ENCODE results near the gene ERC2. TPM values are rescaled to one million over a fixed set of nuclear protein-coding genes. Genes with fewer than 3 reads are reported as not detected.

Gene ERC2
- total and polyA plus RNA-seq, 2 donors (not counting 1 experiment from before 2014, with no cell fraction given), result 0.14 to 0.17 TPM

- DNase-seq (ENCODE audit: low read depth in 2 of 2), result no peak
- H3K27ac ChIP-seq (ENCODE audit: insufficient read depth, low read length), result no peak overlapping the region
- H4K20me1 ChIP-seq (ENCODE audit: control insufficient read depth, extremely low read depth, insufficient read depth, low read length), result no peaks in the 10 kb centered on the region
- H2AFZ ChIP-seq (ENCODE audit: low read length), result no peak overlapping the region
- no peaks in the 10 kb centered on the region for H3K36me3 ChIP-seq (ENCODE audit: control insufficient read depth, insufficient read depth, low read length)
- H3K9ac ChIP-seq (ENCODE audit: insufficient read depth, low read length), result no peak overlapping the region
- H3K79me2 ChIP-seq (ENCODE audit: control insufficient read depth, insufficient read depth, low read length), result no peaks in the 10 kb centered on the region
- H3K27me3 ChIP-seq (ENCODE audit: control insufficient read depth, insufficient read depth, low read length), result no peaks in the 10 kb centered on the region
- H3K9me3 ChIP-seq (ENCODE audit: control insufficient read depth, insufficient read depth, low read depth, low read length), result no peaks in the 10 kb centered on the region
- TF ChIP-seq, protein P1, sequence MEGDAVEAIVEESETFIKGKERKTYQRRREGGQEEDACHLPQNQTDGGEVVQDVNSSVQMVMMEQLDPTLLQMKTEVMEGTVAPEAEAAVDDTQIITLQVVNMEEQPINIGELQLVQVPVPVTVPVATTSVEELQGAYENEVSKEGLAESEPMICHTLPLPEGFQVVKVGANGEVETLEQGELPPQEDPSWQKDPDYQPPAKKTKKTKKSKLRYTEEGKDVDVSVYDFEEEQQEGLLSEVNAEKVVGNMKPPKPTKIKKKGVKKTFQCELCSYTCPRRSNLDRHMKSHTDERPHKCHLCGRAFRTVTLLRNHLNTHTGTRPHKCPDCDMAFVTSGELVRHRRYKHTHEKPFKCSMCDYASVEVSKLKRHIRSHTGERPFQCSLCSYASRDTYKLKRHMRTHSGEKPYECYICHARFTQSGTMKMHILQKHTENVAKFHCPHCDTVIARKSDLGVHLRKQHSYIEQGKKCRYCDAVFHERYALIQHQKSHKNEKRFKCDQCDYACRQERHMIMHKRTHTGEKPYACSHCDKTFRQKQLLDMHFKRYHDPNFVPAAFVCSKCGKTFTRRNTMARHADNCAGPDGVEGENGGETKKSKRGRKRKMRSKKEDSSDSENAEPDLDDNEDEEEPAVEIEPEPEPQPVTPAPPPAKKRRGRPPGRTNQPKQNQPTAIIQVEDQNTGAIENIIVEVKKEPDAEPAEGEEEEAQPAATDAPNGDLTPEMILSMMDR (conservative IDR thresholded peaks at IDR 0.05 in 1 of 2, IDR thresholded peaks at IDR 0.05 in 1 of 2; ENCODE audit: low read depth in 1 of 2, low read length in 2 of 2), result no peak
- TF ChIP-seq EZH2 (IDR thresholded peaks at IDR 0.05; ENCODE audit: low read length, missing control alignments), result no peak
- H3K4me3 ChIP-seq (replicated peaks in 1 of 4; ENCODE audit: control extremely low read depth in 1 of 4, insufficient read depth in 1 of 4, low read depth in 3 of 4, low read length in 4 of 4), result no peak overlapping the region
- H3K4me1 ChIP-seq (ENCODE audit: control insufficient read depth, extremely low read depth, insufficient read depth, low read length), result no peaks in the 10 kb centered on the region
- no peak overlapping the region for H3K4me2 ChIP-seq (ENCODE audit: extremely low read depth, insufficient read depth, low read length)
Observed at GRCh38 chr3:55804170-55805095, 663.8 kb downstream of the ERC2 start.

DNA sequence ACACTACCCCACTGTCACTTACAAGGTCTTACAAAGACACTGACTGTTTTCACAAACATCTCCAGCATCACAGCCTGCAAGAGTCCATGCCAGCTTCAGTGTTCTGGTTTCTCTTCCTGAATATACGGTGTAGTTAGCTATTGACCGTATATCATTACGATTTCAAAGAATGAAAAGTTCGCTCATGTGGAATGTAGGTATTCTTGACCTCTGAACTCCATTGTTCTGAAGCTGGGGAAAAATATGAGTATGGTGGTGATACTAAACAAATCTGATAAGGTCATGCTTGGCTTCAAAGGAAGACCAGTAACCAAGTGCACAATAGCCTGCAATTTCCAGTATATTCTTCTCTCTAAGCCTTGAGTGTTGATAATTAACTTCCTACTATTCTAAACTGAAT is 665.5 kb downstream of the ERC2 start:
- Histone ChIP-seq H3K36me3 (ENCODE audit: control insufficient read depth, insufficient read depth, low read length) (no peaks in the 10 kb centered on the region), H3K9me3 (ENCODE audit: control insufficient read depth, insufficient read depth, low read depth, low read length) (no peaks in the 10 kb centered on the region), H3K9ac (ENCODE audit: insufficient read depth, low read length) (no peak overlapping the region), H3K4me2 (ENCODE audit: extremely low read depth, insufficient read depth, low read length) (no peak overlapping the region), H3K27me3 (ENCODE audit: control insufficient read depth, insufficient read depth, low read length) (no peaks in the 10 kb centered on the region), H4K20me1 (ENCODE audit: control insufficient read depth, extremely low read depth, insufficient read depth, low read length) (no peaks in the 10 kb centered on the region), H3K4me3 (replicated peaks in 1 of 4; ENCODE audit: control extremely low read depth in 1 of 4, insufficient read depth in 1 of 4, low read depth in 3 of 4, low read length in 4 of 4) (no peak overlapping the region), H3K27ac (ENCODE audit: insufficient read depth, low read length) (no peak overlapping the region), H3K4me1 (ENCODE audit: control insufficient read depth, extremely low read depth, insufficient read depth, low read length) (no peaks in the 10 kb centered on the region), H3K79me2 (ENCODE audit: control insufficient read depth, insufficient read depth, low read length) (no peaks in the 10 kb centered on the region), H2AFZ (ENCODE audit: low read length) (no peak overlapping the region)
- no peak for DNase-seq (ENCODE audit: low read depth in 2 of 2)
- TF ChIP-seq EZH2 (IDR thresholded peaks at IDR 0.05; ENCODE audit: low read length, missing control alignments), result no peak
- TF ChIP-seq, protein P1 (conservative IDR thresholded peaks at IDR 0.05 in 1 of 2, IDR thresholded peaks at IDR 0.05 in 1 of 2; ENCODE audit: low read depth in 1 of 2, low read length in 2 of 2), result no peak

GRCh38 chr3:55801676-55802075 is 666.6 kb downstream of the ERC2 start:
- Histone ChIP-seq H3K4me2 (ENCODE audit: extremely low read depth, insufficient read depth, low read length) (no peak overlapping the region), H3K79me2 (ENCODE audit: control insufficient read depth, insufficient read depth, low read length) (no peaks in the 10 kb centered on the region), H3K9me3 (ENCODE audit: control insufficient read depth, insufficient read depth, low read depth, low read length) (no peaks in the 10 kb centered on the region), H3K27ac (ENCODE audit: insufficient read depth, low read length) (no peak overlapping the region), H3K27me3 (ENCODE audit: control insufficient read depth, insufficient read depth, low read length) (no peaks in the 10 kb centered on the region), H3K36me3 (ENCODE audit: control insufficient read depth, insufficient read depth, low read length) (no peaks in the 10 kb centered on the region), H3K4me1 (ENCODE audit: control insufficient read depth, extremely low read depth, insufficient read depth, low read length) (no peaks in the 10 kb centered on the region), H4K20me1 (ENCODE audit: control insufficient read depth, extremely low read depth, insufficient read depth, low read length) (no peaks in the 10 kb centered on the region), H3K4me3 (replicated peaks in 1 of 4; ENCODE audit: control extremely low read depth in 1 of 4, insufficient read depth in 1 of 4, low read depth in 3 of 4, low read length in 4 of 4) (no peak overlapping the region), H2AFZ (ENCODE audit: low read length) (no peak overlapping the region), H3K9ac (ENCODE audit: insufficient read depth, low read length) (no peak overlapping the region)
- no peak for DNase-seq (ENCODE audit: low read depth in 2 of 2)
- TF ChIP-seq, protein P1 (conservative IDR thresholded peaks at IDR 0.05 in 1 of 2, IDR thresholded peaks at IDR 0.05 in 1 of 2; ENCODE audit: low read depth in 1 of 2, low read length in 2 of 2), result no peak
- TF ChIP-seq EZH2 (IDR thresholded peaks at IDR 0.05; ENCODE audit: low read length, missing control alignments), result no peak

Measured in fibroblast of lung (primary cell).